HG02852 (cell line): Measurements from ENCODE around the gene BTBD1.
"Not testable (repeated sequence)": the region's sequence is repeated elsewhere in the genome, so short reads cannot be mapped to it uniquely, and the experiment has no call there.

Experiments
- ATAC-seq: cut with Tn5 transposase; IDR thresholded peaks from one replicate; pipeline ENCODE4 v1.9.1; 2021; ENCODE audit warnings: mild to moderate bottlenecking, moderate library complexity; ENCODE audit not compliant: unreplicated experiment

Gene BTBD1

DNA sequence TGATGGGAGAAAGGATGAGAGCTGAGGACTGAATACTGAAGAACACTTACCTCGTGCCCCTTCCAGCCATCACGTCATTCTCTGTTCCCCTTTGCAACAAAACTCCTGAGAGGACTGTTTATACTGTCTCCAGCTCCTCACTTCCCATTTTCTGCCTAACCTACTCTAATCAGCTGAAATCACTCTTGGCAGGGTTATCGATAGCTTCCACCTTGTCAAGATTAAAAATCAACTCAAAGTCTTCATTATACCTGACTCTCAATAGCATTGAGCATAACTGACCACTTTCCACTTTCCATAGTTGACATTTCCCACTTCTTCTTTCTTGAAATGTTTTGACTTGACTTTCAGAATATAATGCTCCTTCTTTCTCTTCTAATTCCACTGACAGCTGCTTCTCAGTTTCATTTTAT, 4.3 kb downstream of the BTBD1 start:
- no peak for ATAC-seq

DNA sequence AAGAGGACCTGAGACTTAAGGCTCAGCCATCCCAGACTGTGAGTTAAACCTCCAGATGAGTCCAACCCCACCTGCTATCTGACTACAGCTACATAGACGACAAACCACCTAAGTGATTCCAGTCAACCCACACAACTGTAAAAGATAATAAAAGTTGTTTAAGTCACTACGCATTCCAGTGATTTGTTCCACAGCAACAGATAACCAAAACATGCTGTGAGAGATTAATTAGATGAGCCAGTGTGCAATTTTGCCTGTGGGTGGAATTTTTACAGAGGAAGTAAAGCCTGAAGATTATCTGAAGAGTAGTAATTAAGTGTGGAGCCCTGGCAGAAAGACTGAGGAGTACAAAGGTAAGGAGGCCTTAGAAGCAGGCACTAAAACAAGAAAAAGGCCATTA, 5.4 kb downstream of the BTBD1 start:
- no peak for ATAC-seq

DNA sequence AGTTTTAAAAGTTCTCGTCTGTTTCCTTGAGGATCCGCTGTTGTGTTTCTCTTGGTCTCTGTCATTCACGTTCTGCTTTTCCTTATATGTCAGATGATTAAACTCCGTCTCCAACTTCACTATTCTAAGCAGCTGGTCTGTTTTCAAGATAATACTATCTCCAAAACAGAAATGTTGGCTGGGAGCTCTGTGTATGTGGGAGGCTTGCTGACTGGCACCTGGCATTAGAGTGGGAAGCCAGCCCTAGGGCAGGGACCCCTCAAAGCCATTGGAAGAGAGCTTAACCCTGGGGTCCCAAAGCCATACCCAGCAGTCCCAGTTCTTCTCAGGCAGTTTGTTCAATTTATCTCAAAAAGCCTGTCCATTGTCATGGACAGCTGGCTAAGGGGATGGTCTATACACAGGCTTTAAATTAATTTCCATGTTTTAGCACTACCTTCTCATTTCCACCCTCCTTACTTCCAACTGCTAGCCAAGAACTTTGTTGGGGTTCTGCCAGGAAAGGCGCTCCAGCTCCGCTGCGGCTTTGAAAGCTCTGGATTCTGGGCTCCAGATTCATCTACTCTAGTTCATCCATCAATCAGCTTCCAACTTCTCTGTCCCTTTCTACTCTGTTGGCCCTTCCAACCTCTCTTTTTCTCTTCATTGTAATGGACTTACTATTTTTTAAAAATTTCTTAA, 9.2 kb downstream of the BTBD1 start:
- no peak for ATAC-seq

DNA sequence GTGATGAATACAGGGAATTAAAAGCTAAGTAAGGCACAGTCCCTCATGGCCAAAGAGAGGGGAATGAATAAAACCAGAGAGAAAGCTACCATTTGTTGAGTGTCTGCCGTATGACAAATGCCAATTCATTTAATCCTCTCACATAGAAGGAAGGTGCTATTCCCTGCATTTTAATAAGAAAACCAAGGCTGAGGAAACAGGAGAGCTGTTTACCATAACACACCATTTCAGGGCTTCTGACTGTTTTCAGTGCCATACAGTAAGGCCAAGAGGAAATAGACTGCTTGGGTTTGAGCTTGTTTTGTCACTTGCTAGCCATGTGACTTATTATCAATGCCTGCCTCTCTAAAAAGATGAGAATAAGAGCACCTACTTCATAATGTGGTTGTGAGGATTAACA, 10.1 kb downstream of the BTBD1 start:
- no peak for ATAC-seq

DNA sequence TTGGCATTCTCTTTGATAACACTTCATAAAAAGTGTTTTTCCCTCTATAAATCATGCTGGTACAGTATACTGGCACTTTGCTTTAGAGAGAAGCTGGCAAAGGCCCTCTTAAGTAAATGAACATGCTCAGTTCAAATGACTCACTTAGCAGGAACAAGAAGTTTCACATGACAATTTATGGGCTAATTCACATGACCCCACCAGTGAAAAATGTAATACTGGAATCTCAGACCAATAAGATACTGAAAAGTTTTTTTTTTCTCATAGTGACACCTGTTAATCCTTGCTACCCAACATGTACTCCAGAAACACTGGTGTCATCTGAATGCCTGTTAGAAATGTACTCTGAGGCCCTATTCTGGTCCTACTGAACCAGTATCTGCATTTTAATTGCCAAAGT, 13.9 kb downstream of the BTBD1 start:
- no peak for ATAC-seq

DNA sequence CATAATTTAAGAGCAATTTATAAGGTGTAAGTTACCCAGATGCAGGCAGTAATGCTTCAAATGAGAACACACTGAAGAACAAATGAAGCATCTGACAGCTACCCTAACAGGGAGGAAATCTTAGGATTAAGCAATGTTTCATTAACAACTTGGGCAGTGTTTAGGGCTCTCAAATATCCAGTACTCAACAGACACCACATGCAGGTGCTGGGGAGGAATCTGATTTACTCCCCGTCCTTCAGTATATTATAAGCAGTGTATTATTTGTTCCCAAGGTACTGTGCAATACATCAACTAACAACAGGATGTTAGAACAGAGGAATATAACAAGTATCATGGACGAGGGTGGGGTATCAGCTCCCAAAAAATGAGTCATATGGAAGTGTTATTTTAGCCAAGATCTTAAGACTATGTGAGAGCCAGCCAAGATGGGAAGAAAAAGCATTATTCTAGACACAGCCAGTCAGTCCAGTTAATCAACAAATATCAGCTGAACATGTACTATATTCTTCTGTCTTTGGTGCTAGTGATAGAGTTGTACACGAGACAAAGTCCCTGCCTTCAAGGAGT, 20.4 kb downstream of the BTBD1 start:
- no peak for ATAC-seq

DNA sequence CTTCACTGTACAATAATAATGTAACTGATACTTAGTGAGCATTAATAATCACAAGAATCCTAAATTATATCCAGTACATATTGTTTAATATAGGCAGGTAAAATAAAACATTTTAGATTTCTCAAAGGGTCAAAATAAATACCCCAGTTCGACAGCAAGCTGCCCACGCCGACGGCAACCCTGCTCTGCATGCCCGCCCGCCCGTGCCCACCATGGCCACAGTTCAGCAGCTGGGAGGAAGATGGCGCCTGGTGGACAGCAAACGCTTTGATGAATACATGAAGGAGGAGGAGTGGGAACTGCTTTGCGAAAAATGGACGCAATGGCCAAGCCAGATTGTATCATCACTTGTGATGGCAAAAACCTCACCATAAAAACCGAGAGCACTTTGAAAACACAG, 22.9 kb downstream of the BTBD1 start:
- ATAC-seq = no peak

DNA sequence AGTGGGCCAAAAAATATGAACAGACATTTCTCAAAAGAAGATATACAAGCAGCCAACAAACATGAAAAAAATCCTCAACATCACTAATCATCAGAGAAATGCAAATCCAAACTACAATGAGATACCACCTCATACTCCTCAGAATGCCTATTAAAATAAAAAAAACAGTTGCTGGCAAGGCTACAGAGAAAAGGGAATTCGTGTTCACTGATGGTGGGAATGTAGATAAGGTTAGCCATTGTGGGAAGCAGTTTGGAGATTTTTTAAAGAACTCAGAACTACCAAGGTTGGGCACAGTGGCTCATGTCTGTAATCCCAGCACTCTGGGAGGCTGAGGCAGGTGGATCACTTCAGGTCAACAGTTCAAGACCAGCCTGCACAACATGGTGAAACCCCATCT, 27.8 kb downstream of the BTBD1 start:
- ATAC-seq = no peak

DNA sequence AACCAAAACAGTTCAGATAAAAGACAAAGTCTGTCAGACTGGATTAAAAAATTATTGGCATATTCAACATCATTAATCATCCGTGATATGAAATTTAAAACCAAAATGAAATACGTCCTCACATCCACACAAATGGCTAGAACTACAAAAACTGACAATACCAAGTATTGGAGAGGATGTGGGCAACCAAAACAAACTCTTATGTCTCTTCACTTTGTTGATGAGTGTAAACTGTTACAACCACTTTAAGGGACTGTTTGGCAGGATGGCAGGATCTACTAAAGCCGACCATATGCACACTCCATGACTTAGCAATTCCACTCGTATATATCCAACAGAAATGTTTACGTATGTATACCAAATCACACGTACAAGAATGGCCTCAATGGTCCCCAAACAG, 30.8 kb downstream of the BTBD1 start:
- no peak for ATAC-seq

DNA sequence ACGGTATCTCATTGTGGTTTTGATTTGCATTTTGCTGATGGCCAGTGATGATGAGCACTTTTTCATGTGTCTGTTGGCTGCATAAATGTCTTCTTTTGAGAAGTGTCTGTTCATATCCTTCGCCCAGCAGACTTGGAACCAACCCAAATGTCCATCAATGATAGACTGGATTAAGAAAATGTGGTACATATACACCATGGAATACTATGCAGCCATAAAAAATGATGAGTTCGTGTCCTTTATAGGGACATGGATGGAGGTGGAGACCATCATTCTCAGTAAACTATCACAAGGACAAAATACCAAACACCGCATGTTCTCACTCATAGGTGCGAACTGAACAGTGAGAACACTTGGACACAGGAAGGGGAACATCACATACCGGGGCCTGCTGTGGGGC, 35.8 kb downstream of the BTBD1 start:
- ATAC-seq = not testable (repeated sequence)

DNA sequence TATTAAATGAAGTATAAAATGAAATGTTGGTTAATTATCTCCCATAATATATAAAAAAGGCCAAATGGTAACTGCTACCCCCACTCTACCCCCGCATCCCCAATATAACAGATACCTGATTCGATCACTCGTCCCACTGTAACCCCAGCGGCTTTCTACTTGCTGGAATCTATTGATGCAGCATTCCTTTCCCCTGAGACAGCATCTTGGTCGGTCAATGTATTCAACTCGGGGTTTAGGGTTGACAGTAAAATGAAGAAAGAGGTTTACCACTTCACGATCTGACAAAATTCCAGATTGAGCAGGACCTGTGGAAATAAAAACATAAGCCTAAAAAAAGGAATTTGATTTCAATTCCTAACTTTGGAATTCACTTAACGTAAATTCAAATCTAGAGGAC, 37.0 kb downstream of the BTBD1 start:
- no peak for ATAC-seq

DNA sequence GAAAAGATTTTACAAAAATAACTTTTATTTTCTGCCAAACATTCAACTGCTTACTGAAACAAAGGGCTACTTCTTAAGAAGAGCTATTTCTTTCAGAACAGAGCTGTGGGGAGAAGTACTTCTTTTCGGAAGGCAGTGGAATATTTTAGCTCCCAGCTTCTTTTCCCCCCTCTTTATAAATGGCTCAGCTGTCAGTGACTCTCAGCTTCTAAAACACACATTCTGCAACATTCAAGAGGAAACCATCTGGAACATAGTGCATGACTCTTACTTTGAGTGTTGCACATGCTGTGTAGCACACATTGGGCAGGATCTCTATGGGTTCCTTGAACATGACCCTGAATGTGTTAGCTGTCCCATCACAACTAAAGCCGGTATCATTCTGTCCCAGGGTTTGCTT, 48.6 kb downstream of the BTBD1 start:
- no peak for ATAC-seq

DNA sequence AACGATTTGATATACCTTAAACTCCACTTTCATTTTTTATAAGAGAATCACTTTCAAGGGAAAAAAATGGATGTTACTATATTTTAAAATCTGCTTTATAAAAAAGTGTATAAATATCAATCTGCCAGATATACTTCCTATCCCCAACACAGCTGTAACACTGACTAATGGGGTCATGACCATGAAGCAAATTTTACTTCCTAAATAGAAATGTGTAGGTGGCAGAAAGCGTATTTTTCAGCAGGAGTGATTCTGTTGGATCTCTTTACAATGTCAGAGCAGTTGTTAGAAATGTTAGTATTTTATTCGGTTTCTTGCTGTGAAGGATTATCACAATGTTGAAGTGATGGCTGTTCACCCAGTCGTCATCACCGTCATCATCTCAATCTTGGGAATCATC, 50.1 kb downstream of the BTBD1 start:
- ATAC-seq = no peak

DNA sequence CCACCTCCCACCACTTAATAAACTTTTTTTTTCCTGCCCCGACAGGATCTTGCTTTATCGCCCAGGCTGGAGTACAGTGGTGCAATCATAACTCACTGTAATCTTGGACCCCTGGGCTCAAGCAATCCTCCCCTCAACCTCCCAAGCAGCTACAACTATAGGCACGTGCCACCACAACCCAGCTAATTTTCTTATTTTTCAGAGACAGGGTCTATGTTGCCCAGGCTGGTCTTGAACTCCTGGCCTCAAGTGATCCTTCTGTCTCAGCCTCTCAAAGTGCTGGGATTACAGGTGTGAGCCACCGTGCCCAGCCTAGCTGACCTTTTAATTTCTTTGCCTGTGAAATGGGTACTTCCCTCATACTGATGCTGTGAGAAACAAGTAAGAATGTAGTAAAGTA, 51.7 kb downstream of the BTBD1 start:
- ATAC-seq = no peak

DNA sequence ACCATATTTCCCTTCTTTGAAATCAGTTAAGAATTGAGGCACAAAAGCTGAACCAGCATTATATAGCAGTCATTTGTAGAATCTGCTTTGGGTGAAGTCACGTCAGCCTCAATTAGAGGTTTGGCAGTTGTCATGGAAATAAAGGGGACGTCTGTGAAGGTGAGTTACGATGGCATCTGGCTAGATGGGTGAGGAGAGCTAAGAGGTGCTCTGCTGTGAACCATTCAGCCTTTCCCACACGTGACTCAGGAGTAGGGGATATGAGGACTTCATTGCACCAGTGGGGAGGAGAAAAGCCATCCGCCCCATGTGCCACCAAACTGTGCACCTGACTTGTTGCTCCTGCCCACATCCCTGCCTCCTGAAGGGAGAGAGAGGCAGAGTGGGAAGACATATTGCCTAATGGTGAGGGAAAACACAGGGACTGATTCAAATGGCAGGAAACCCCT, 52.8 kb downstream of the BTBD1 start:
- no peak for ATAC-seq

DNA sequence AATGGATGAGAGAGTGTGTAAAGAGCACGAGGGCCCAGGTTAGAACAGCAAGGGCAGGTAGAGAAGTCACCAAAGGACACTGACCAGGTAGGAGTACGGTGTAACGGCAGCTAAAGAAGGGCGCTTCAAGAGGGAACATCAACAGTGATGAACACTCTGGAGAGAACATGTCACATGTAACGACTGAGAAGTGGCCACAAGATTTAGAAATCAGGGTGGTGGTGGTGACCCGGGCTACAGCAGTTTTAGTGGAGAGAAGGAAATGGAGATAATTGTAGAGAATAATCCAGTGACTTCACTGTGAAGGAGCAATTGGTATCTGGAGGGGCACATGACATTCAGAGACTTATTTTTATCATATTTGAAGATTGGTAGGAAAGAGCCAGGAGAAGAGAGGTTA, 54.4 kb downstream of the BTBD1 start:
- ATAC-seq = no peak

DNA sequence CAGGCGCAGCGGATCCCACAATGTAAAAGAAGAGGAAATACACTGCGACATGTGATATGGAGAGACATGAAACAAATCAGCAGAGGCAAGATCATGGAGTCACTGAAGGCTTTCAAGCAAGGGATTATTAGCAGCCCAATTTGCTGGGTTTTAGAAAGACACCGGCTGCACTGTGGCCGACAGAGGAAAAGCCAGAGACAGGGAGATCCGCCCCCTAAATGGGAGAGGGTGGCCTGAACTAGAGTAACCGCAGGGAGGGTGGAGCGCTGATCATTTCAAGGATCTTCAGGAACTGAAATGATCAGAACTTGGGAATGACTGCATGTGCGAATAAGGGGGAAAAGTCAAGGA, 55.0 kb downstream of the BTBD1 start:
- no peak for ATAC-seq

DNA sequence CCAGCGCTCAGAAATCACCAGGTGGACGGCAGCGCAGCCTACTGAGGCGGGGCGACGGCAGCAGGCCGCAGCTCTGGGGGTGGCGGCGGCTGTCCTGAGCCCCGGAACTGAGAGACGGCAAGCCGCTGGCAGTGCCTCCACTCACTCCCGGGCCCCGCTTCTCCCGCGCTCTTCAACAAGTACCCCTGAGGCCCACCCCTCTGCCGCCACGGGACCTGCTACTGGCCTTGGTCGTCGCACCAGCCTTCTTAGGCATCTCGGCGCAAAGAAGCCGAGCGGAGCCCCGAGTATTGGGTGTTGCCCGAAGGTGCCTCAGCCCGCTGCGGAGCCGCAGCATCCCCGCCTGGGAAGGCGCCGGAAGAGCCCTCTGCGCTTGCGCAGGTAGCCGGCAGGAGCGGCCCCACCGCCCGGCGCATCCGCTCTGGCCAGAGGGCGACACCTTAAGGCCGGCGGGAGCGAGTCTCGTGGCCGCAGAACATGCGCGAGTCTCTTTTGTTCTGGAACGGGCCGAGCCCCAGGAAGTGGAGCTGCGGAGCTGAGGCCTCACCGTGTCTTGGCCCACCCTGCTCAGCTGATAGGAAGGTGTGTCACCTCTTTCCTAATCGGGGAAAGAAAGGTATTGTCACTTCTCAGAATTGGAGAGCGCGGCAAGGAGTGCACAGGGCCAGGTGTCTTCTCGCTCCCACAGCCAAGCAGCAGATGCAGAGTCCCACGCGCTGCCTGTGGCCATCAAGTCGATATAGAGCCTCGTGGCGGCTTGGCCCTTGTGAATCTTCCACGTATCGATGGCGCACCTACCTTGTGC, 55.6 kb downstream of the BTBD1 start, which contains the start of gene C15orf40:
TSS of gene C15orf40 (minus strand) at position 369 of the 805 bp plus-strand sequence. CDS start at position 337, 32 bp downstream.
- peak; percentile 79 for ATAC-seq

DNA sequence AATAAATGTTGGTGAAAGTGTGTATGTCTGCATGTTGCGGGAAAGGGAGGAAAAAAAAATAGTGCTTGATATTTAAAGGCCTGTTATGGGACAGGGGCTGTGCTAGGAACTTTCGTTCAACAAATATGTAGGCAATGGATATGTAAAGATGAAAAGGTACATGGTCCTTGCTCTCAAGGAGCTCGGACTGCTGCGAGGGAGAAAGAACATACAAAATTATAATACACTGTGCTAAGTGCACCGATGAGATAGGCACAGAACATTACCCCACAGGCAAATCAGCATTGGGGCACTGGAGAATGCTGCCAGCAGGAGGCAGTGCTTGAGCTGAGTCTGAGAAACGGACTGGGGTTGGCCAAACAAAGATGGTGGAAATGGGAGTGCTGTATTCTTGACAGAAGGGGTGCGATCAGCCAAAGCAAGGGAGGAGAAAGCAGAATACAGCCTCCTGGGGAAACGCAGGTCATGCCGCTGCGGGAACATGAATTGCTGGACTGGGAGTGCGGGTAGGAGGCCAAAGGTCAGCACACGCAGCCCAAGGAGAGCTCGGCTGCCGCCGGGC, 56.3 kb downstream of the BTBD1 start:
- ATAC-seq = peak; percentile 57

DNA sequence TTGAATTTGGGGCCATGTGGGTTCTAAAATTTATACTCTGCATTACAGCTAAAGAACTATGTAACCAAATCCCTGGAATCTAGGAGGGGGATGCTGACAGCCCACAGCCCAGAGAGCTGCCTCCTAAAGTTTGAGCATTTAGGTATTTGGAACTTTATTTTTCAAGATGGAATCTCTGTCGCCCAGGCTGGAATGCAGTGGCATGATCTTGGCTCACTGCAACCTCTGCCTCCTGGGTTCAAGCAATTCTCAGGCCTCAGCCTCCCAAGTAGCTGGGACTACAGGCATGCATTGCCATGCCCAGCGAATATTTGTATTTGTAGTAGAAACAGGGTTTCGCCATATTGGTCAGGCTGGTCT, 66.4 kb downstream of the BTBD1 start:
- not testable (repeated sequence) for ATAC-seq

DNA sequence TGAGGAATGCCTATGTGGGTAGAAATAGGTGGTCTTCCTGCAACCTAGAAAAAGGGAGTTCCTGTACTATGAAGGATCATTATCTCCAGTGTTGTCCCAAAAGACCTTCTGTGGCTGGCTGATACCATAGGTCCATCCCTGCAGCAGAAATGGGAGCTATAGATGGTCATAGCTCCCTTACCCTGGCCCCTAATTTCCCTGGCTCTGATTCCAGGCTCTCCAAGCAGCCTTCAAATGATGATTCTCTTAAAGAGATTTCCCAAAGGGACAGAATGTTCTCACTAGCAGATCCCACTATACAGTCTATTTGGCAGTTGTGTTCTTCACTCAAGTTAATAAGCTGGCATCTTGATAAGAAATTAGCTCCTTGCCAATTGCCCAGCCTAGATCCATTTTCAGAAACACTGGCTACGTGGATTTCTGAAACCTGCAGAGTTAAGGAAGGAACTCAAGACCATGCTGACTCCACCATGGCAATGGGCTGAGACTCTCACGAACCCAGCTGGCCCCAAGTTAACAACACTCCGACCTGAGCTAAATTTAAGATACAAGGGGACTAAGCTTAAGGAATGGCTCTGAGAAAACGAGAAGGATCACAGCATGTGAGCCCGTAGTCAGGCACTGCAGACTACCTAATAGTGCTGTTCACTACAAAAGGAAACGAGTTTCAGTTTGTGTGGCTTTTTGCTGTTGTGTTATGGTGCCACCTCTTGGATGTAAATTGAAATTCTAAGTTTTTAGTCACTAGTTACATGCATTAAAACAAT, 67.0 kb downstream of the BTBD1 start:
- ATAC-seq = no peak
